Tibial nerve (tissue), 4 donors: ENCODE measurements around the gene AREL1. TPM values are rescaled to one million over a fixed set of nuclear protein-coding genes. Genes with fewer than 3 reads are reported as not detected.
A peak's percentile ranks its signal among the peaks of the same experiment; 100 is the strongest.

Experiments used
- DNase-seq, 2 donors: peaks; one replicate each; pipeline ENCODE4 v3.0.0-alpha.2; 2019; ENCODE audit warnings: low spot score in 2 of 2
- H3K27ac ChIP-seq, 4 donors: fragments of 200-600 bp; sonication (generic) in 3 of 4; one replicate each; pipeline ENCODE4 v1.5.1; 2017 to 2019; ENCODE audit warnings: mild to moderate bottlenecking in 1 of 4
- H3K27me3 ChIP-seq, 2 donors: fragments of 200-600 bp; sonication (generic) in 1 of 2; one replicate each; pipeline versions ENCODE4 v1.5.1 to v1.6.0; 2017 to 2019
- H3K36me3 ChIP-seq, 3 donors: fragments of 200-600 bp; sonication (generic); one replicate each; pipeline ENCODE4 v1.5.1; 2018 to 2019
- H3K4me1 ChIP-seq, 4 donors: fragments of 200-600 bp; sonication (generic) in 3 of 4; one replicate each; pipeline ENCODE4 v1.5.1; 2017 to 2019
- H3K4me3 ChIP-seq, 4 donors: fragments of 200-600 bp; sonication (generic) in 3 of 4; one replicate each; pipeline ENCODE4 v1.5.1; 2017 to 2019; ENCODE audit warnings: mild to moderate bottlenecking in 1 of 4, moderate library complexity in 1 of 4
- H3K9me3 ChIP-seq, 4 donors: fragments of 200-600 bp; sonication (generic) in 3 of 4; one replicate each; pipeline ENCODE4 v1.5.1; 2017 to 2019
- CTCF ChIP-seq, 5 experiments: fragments of 200-600 bp in 3 of 5; fragments of 450-650 bp in 2 of 5; sonication (generic) in 3 of 5; IDR thresholded peaks; one replicate each; pipeline ENCODE4 v1.5.1; 2016 to 2019; ENCODE audit warnings: antibody characterized with exemption in 5 of 5, mild to moderate bottlenecking in 3 of 5, moderate library complexity in 2 of 5
- EP300 ChIP-seq, 2 donors: sonication (generic); formaldehyde crosslinking; IDR thresholded peaks; one replicate each; pipeline ENCODE4 v1.6.1; 2017; ENCODE audit warnings: antibody characterized with exemption in 2 of 2, mild to moderate bottlenecking in 1 of 2
- POLR2A ChIP-seq, 2 donors: fragments of 450-650 bp; IDR thresholded peaks; one replicate each; pipeline ENCODE4 v1.6.1; 2017; ENCODE audit warnings: antibody characterized with exemption in 2 of 2, mild to moderate bottlenecking in 2 of 2, moderate library complexity in 2 of 2
- WGBS, 2 donors: methylation state at CpG; one replicate each; pipeline ENCODE4 v1.1.5; 2018; 5-methylcytosine and 5-hydroxymethylcytosine counted together
- total RNA-seq, 4 donors: library from RNA; depleted of rRNA; stranded (reverse); fragments of >200 nt; gene quantifications; one replicate each; pipeline ENCODE4 v1.1.0, GENCODE V29; 2016

AREL1 gene
- total RNA-seq, 4 donors from 2014 or later = 25.3 to 35.0 (median 32.2) TPM

DNA sequence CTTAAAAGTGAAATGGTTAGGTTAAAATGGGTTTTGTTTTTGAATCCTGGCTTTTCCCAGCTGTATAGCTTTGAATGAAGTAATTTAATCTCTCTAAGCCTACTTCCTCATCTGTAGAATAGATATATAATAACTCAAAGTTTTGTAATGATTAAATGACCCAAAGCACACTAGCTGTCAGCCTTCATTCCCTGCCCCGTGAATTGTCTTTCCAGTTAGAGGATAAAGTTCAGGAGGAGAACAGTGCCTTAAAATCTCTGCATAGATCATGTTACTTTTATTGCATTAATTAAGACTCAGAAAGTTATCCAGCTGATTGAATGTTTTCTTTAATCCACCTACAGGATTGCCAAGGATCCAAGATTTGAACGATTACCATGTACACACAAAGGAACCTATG lies 19.5 kb upstream of the AREL1 start:
- no peak for DNase-seq
- 87 to 96% methylated on average over 2 of the region's 2 CpGs for WGBS, 2 donors
- Histone ChIP-seq H3K36me3 (peaks cover 0 to 65% (median 0%) of the 10 kb centered on the region in 3 donors), H3K4me1 (no peaks in the 10 kb centered on the region), H3K27me3 (no peaks in the 10 kb centered on the region), H3K4me3 (no peak overlapping the region), H3K27ac (no peak overlapping the region), H3K9me3 (no peaks in the 10 kb centered on the region)
- no peak for TF ChIP-seq CTCF (IDR thresholded peaks at IDR 0.05)
- no peak for TF ChIP-seq EP300 (IDR thresholded peaks at IDR 0.05)
- no peak for TF ChIP-seq POLR2A (IDR thresholded peaks at IDR 0.05)

- no peaks in the 10 kb centered on the region for H3K27me3 ChIP-seq
- no peak for DNase-seq
- H3K4me3 ChIP-seq = no peak overlapping the region
- no peaks in the 10 kb centered on the region for H3K4me1 ChIP-seq
- no peaks in the 10 kb centered on the region for H3K9me3 ChIP-seq
- TF ChIP-seq EP300 (IDR thresholded peaks at IDR 0.05) = no peak
- no peak for TF ChIP-seq POLR2A (IDR thresholded peaks at IDR 0.05)
- peaks cover 3 to 80% (median 7%) of the 10 kb centered on the region in 3 donors for H3K36me3 ChIP-seq
- no peak overlapping the region for H3K27ac ChIP-seq
- WGBS, 2 donors = 91 to 96% methylated on average over 3 of the region's 3 CpGs
Observed at GRCh38 chr14:74723134-74723533, 10.3 kb upstream of the AREL1 start.

GRCh38 chr14:74720526-74720925 lies 7.6 kb upstream of the AREL1 start:
- peaks cover 0 to 97% (median 5%) of the 10 kb centered on the region in 3 donors for H3K36me3 ChIP-seq
- H3K4me3 ChIP-seq = no peak overlapping the region

DNA sequence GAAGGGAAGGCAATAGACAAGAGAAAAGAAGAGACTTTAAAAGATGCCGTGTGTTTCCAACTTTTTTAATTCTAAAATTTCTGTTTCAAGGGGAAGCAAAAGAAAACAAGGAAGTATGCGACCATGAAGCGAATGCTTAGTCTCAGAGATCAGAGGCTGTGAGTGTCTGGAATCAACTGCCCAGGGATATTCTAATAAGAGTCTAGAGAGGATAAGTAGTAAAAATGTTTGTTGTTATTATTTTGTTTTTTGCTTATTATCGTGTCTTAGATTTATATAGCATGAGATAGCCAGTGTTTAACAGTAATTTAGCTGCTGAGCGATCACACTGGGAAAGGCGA lies 485 bp upstream of the AREL1 start:
- Histone ChIP-seq H3K4me3 (peak overlapping the region; percentile 53 to 83 (median 75)), H3K4me1 (peaks cover 3 to 52% (median 13%) of the 10 kb centered on the region in 4 donors), H3K27ac (peak overlapping the region; percentile 79 to 94 (median 86)), H3K36me3 (peaks cover 0 to 36% (median 5%) of the 10 kb centered on the region in 3 donors), H3K9me3 (no peaks in the 10 kb centered on the region), H3K27me3 (no peaks in the 10 kb centered on the region)
- DNase-seq = no peak
- WGBS, 2 donors = 12 to 13% methylated on average over 6 of the region's 6 CpGs
- TF ChIP-seq CTCF (IDR thresholded peaks at IDR 0.05) (no peak), EP300 (IDR thresholded peaks at IDR 0.05) (no peak), POLR2A (IDR thresholded peaks at IDR 0.05) (no peak)

More at GRCh38 chr14:74720526-74720925, 7.6 kb upstream of the AREL1 start:
- Histone ChIP-seq H3K4me1 (no peaks in the 10 kb centered on the region), H3K27me3 (no peaks in the 10 kb centered on the region), H3K9me3 (no peaks in the 10 kb centered on the region), H3K27ac (no peak overlapping the region)
- no peak for DNase-seq
- no peak for TF ChIP-seq POLR2A (IDR thresholded peaks at IDR 0.05)
- TF ChIP-seq CTCF (IDR thresholded peaks at IDR 0.05) = no peak
- no peak for TF ChIP-seq EP300 (IDR thresholded peaks at IDR 0.05)

DNA sequence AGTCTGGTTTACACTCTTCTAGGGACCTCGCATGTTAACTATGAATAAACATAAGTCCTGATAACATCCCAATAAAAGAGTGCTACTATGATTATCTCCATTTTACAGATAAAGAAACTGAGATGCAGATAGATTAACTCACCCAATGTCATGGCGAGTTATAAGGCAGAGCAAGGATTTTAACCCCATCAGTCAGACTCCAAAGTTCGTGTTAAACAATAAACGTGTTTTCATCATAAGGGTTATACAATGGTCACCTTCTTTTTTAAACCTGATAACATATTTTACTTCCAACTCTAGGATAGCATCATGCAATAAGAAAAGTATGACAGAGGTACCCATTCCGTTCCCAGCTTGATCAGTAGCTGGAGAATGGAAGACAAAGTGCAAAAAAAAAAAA lies 1.2 kb downstream of the AREL1 start:
- peak overlapping the region in 1 of 4 donors; percentile 83 for H3K4me3 ChIP-seq
- no peak for DNase-seq
- no peaks in the 10 kb centered on the region for H3K9me3 ChIP-seq
- 65 to 77% methylated on average over 5 of the region's 5 CpGs for WGBS, 2 donors
- H3K36me3 ChIP-seq = peaks cover 0 to 19% (median 0%) of the 10 kb centered on the region in 3 donors
- H3K27ac ChIP-seq = no peak overlapping the region
- H3K27me3 ChIP-seq = no peaks in the 10 kb centered on the region
- peaks cover 3 to 54% (median 13%) of the 10 kb centered on the region in 4 donors for H3K4me1 ChIP-seq
- TF ChIP-seq EP300 (IDR thresholded peaks at IDR 0.05) (no peak), CTCF (IDR thresholded peaks at IDR 0.05) (no peak), POLR2A (IDR thresholded peaks at IDR 0.05) (no peak)

DNA sequence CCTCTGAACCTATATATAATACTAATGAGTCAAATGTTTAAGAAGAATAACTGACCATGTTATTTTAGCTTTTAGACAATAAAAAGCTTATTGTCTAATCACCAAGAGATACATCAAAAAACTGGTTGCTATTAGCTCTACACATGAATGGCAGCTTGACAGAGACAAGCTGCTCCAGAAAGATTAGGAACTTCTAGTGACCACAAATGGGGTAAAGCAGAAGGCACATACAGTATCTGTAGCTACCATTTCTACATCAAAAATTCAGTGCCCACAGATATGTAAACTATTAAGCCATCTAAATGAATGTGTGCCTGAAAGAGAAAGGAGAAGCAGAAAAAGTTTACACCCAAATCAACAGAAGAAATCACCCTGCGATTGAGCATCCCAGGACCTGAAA lies 2.4 kb downstream of the AREL1 start:
- 94 to 100% methylated on average over 1 of the region's 1 CpG for WGBS, 2 donors
- H3K27ac ChIP-seq = no peak overlapping the region
- TF ChIP-seq EP300 (IDR thresholded peaks at IDR 0.05) (no peak), CTCF (IDR thresholded peaks at IDR 0.05) (no peak), POLR2A (IDR thresholded peaks at IDR 0.05) (no peak)

More for the DNA sequence above, 2.4 kb downstream of the AREL1 start:
- peaks cover 3 to 66% (median 13%) of the 10 kb centered on the region in 4 donors for H3K4me1 ChIP-seq
- no peak overlapping the region for H3K4me3 ChIP-seq
- no peaks in the 10 kb centered on the region for H3K9me3 ChIP-seq
- no peak for DNase-seq
- H3K36me3 ChIP-seq = peaks cover 0 to 7% (median 0%) of the 10 kb centered on the region in 3 donors
- no peaks in the 10 kb centered on the region for H3K27me3 ChIP-seq
